Body of pancreas (tissue), 4 donors: ENCODE results near the gene UBQLN4. TPM values are rescaled to one million over a fixed set of nuclear protein-coding genes. Genes with fewer than 3 reads are reported as not detected.
"Not testable (repeated sequence)": the region's sequence is repeated elsewhere in the genome, so short reads cannot be mapped to it uniquely, and the experiment has no call there.

Source experiments
- ATAC-seq: fragments of 150-250 bp; one replicate; pipeline ENCODE4 v1.9.1; 2016
- DNase-seq, 4 donors: peaks; one replicate each; pipeline ENCODE4 v3.0.0-alpha.2; 2019
- H3K27ac ChIP-seq, 4 donors: fragments of 200-600 bp; sonication (generic); 1 replicate in 3 of 4; 2 replicates in 1 of 4; pipeline versions ENCODE4 v1.5.1 to v1.6.1; 2016 to 2019; ENCODE audit warnings: mild to moderate bottlenecking in 1 of 4, mixed read lengths in 1 of 4, moderate library complexity in 1 of 4
- H3K27me3 ChIP-seq, 2 donors: fragments of 200-600 bp; sonication (generic); one replicate each; pipeline ENCODE4 v1.6.0; 2016; ENCODE audit warnings: mild to moderate bottlenecking in 1 of 2
- H3K36me3 ChIP-seq, 2 donors: fragments of 200-600 bp; sonication (generic); replicated peaks in 1 of 2; 2 replicates each; pipeline ENCODE4 v1.5.1; 2016; ENCODE audit warnings: low read depth in 2 of 2; ENCODE audit not compliant: insufficient read depth in 1 of 2
- H3K4me1 ChIP-seq: fragments of 200-600 bp; sonication (generic); one replicate; pipeline ENCODE4 v1.6.0; 2016
- H3K4me3 ChIP-seq, 2 donors: fragments of 200-600 bp; sonication (generic); 1 replicate in 1 of 2; 2 replicates in 1 of 2; pipeline ENCODE4 v1.5.1; 2016 to 2019
- H3K9me3 ChIP-seq, 3 donors: fragments of 200-600 bp; sonication (generic); 1 replicate in 2 of 3; 2 replicates in 1 of 3; pipeline ENCODE4 v1.5.1; 2016
- CTCF ChIP-seq, 7 experiments: fragments of 450-650 bp in 4 of 7; fragments of 200-600 bp in 3 of 7; sonication (generic) in 3 of 7; IDR thresholded peaks; one replicate each; pipeline ENCODE4 v1.5.1; 2016 to 2019; ENCODE audit warnings: antibody characterized with exemption in 7 of 7
- POLR2A ChIP-seq, 3 donors: fragments of 450-650 bp; IDR thresholded peaks; one replicate each; pipeline ENCODE4 v1.6.1; 2016; ENCODE audit warnings: antibody characterized with exemption in 3 of 3, mild to moderate bottlenecking in 2 of 3
- WGBS, 2 donors: methylation state at CpG; one replicate each; pipeline ENCODE4 v1.1.5; 2017; 5-methylcytosine and 5-hydroxymethylcytosine counted together
- intact Hi-C: fragments of 100-400 bp; cut with DNase I; formaldehyde crosslinking; loops from one replicate; pipeline ENCODE4 v1.15.1; 2023
- total RNA-seq, 2 donors: library from RNA; depleted of rRNA; stranded (reverse); fragments of >200 nt; gene quantifications; one replicate each; pipeline ENCODE4 v1.1.0, GENCODE V29; 2016

UBQLN4 gene
- total RNA-seq, 2 donors from 2014 or later = 16.5 to 16.9 TPM

- H3K4me3 ChIP-seq = no peak overlapping the region
- intact Hi-C loops = no loop called here
- no peaks in the 10 kb centered on the region for H3K9me3 ChIP-seq
- TF ChIP-seq CTCF (IDR thresholded peaks at IDR 0.05) = no peak
- TF ChIP-seq POLR2A (IDR thresholded peaks at IDR 0.05) = no peak
- no peaks in the 10 kb centered on the region for H3K27me3 ChIP-seq
- H3K36me3 ChIP-seq = peaks cover 5 to 6% of the 10 kb centered on the region in 2 donors
- DNase-seq = no peak
- WGBS, 2 donors = 81 to 90% methylated on average over 3 of the region's 3 CpGs
- no peak overlapping the region for H3K27ac ChIP-seq
- ATAC-seq = no peak
- no peaks in the 10 kb centered on the region for H3K4me1 ChIP-seq
Observed at GRCh38 chr1:156042828-156043227, 10.8 kb downstream of the UBQLN4 start.

GRCh38 chr1:156034991-156035390 lies 18.6 kb downstream of the UBQLN4 start:
- H3K4me3 ChIP-seq, H3K9me3 ChIP-seq, H3K4me1 ChIP-seq, DNase-seq, H3K27ac ChIP-seq, intact Hi-C loops, ATAC-seq, H3K27me3 ChIP-seq, H3K36me3 ChIP-seq: not testable (repeated sequence)
- WGBS, 2 donors = 92 to 97% methylated on average over 4 of the region's 4 CpGs

- H3K36me3 ChIP-seq = peaks cover 0 to 3% of the 10 kb centered on the region in 2 donors
- intact Hi-C loops = no loop called here
- ATAC-seq = no peak
Observed at GRCh38 chr1:156033011-156033410, 20.6 kb downstream of the UBQLN4 start.

GRCh38 chr1:156026588-156026987 lies 27.0 kb downstream of the UBQLN4 start:
- H3K27me3 ChIP-seq = no peaks in the 10 kb centered on the region
- no peak for ATAC-seq
- TF ChIP-seq CTCF (IDR thresholded peaks at IDR 0.05) (no peak), POLR2A (IDR thresholded peaks at IDR 0.05) (no peak)
- no peaks in the 10 kb centered on the region for H3K36me3 ChIP-seq
- no peak overlapping the region for H3K27ac ChIP-seq
- H3K4me1 ChIP-seq = peaks cover 5% of the 10 kb centered on the region
- 83 to 84% methylated on average over 4 of the region's 4 CpGs for WGBS, 2 donors
- no peak for DNase-seq
- intact Hi-C loops = no loop called here
- no peaks in the 10 kb centered on the region for H3K9me3 ChIP-seq
- no peak overlapping the region for H3K4me3 ChIP-seq

More at GRCh38 chr1:156033011-156033410, 20.6 kb downstream of the UBQLN4 start:
- Histone ChIP-seq H3K27ac (no peak overlapping the region), H3K4me1 (no peaks in the 10 kb centered on the region), H3K4me3 (no peak overlapping the region), H3K27me3 (no peaks in the 10 kb centered on the region), H3K9me3 (no peaks in the 10 kb centered on the region)
- no peak for TF ChIP-seq CTCF (IDR thresholded peaks at IDR 0.05)
- TF ChIP-seq POLR2A (IDR thresholded peaks at IDR 0.05) = no peak
- 64 to 67% methylated on average over 6 of the region's 6 CpGs for WGBS, 2 donors
- no peak for DNase-seq

GRCh38 chr1:156025876-156026275 lies 27.7 kb downstream of the UBQLN4 start:
- ATAC-seq (peak; percentile 83), DNase-seq (peak; percentile 58 to 72 (median 66))
- H3K27me3 ChIP-seq = no peaks in the 10 kb centered on the region
- H3K36me3 ChIP-seq = no peaks in the 10 kb centered on the region
- TF ChIP-seq CTCF (IDR thresholded peaks at IDR 0.05) (peak; percentile 41 to 78 (median 65)), POLR2A (IDR thresholded peaks at IDR 0.05) (no peak)
- no peak overlapping the region for H3K4me3 ChIP-seq
- no peaks in the 10 kb centered on the region for H3K9me3 ChIP-seq
- intact Hi-C loops = no loop called here
- H3K4me1 ChIP-seq = peaks cover 5% of the 10 kb centered on the region
- 6 to 19% methylated on average over 3 to 9 of the region's 9 CpGs for WGBS, 2 donors
- H3K27ac ChIP-seq = no peak overlapping the region
